Activated B cell treated with CpG ODN at 0.5 μM for 24 hours (primary cell): ENCODE measurements around the gene TMEM138. TPM values are rescaled to one million over a fixed set of nuclear protein-coding genes. Genes with fewer than 3 reads are reported as not detected.

ENCODE experiments used
- ATAC-seq: fragments of 200-7000 bp; cut with Tn5 transposase; one replicate; pipeline ENCODE4 v1.10.0; 2021; ENCODE audit warnings: low read depth, mild to moderate bottlenecking, moderate library complexity
- CTCF ChIA-PET: fragments of 350-600 bp; sonication (Branson Sonifier 250); formaldehyde crosslinking; loops from one replicate; lab custom pipeline; 2021; ENCODE audit warnings: antibody characterized with exemption; lab: Charles Lee
- POLR2A ChIA-PET: fragments of 350-600 bp; sonication (Branson Sonifier 250); formaldehyde crosslinking; loops from one replicate; lab custom pipeline; 2021; ENCODE audit warnings: antibody characterized with exemption; lab: Charles Lee
- DNase-seq: peaks from one replicate; pipeline ENCODE4 v3.0.0; 2022
- H3K27ac Mint-ChIP-seq: one replicate; pipeline ENCODE4 v1.8.0; 2020; ENCODE audit warnings: mixed read lengths
- H3K27me3 Mint-ChIP-seq: one replicate; pipeline ENCODE4 v1.8.0; 2021; ENCODE audit warnings: mixed read lengths
- H3K36me3 Mint-ChIP-seq: one replicate; pipeline ENCODE4 v1.8.0; 2021; ENCODE audit warnings: low read depth, mixed read lengths
- H3K4me1 Mint-ChIP-seq: one replicate; pipeline ENCODE4 v1.8.0; 2021; ENCODE audit warnings: mixed read lengths
- H3K4me3 Mint-ChIP-seq: one replicate; pipeline ENCODE4 v1.8.0; 2020; ENCODE audit warnings: mild to moderate bottlenecking, mixed read lengths
- H3K9me3 Mint-ChIP-seq: one replicate; pipeline ENCODE4 v1.8.0; 2020; ENCODE audit warnings: mixed read lengths
- intact Hi-C: fragments of 100-400 bp; cut with micrococcal nuclease; formaldehyde crosslinking; loops from one replicate; pipeline ENCODE4 v1.15.1; 2024
- total RNA-seq: library from RNA; stranded (reverse); gene quantifications from 2 replicates; pipeline ENCODE4 v1.2.3, GENCODE V29; 2022
- TF ChIP-seq, protein P1 (sequence below): fragments of 200-600 bp; IDR thresholded peaks from one replicate; pipeline ENCODE4 v1.8.0; 2022; ENCODE audit warnings: antibody characterized with exemption, mild to moderate bottlenecking

TMEM138 gene
- total RNA-seq, 1 donor from 2014 or later: 81.2 TPM

DNA sequence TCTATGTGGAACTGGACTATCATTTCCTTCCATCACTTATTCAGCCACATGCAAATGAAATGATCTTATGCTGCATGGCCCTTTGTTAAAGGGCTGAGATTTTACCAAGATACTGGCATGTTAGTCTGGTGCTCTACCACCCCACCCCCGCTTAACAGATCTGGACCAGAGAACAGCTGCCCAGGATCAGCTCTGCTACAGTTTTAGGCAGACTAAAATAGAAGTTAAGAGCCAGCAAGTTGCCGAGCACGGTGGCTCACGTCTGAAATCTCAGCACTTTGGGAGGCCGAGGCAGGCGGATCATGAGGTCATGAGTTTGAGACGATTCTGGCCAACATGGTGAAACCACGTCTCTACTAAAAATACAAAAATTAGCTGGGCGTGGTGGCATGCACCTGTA, 33.8 kb upstream of the TMEM138 start:
- peaks cover 72% of the 10 kb centered on the region for H3K36me3 Mint-ChIP-seq
- ATAC-seq (no peak), DNase-seq (no peak)
- no peak overlapping the region for H3K4me3 Mint-ChIP-seq
- intact Hi-C loops: no loop called here
- no peaks in the 10 kb centered on the region for H3K27me3 Mint-ChIP-seq
- H3K27ac Mint-ChIP-seq: no peak overlapping the region
- no peaks in the 10 kb centered on the region for H3K9me3 Mint-ChIP-seq
- H3K4me1 Mint-ChIP-seq: peaks cover 26% of the 10 kb centered on the region
- TF ChIP-seq, protein P1, sequence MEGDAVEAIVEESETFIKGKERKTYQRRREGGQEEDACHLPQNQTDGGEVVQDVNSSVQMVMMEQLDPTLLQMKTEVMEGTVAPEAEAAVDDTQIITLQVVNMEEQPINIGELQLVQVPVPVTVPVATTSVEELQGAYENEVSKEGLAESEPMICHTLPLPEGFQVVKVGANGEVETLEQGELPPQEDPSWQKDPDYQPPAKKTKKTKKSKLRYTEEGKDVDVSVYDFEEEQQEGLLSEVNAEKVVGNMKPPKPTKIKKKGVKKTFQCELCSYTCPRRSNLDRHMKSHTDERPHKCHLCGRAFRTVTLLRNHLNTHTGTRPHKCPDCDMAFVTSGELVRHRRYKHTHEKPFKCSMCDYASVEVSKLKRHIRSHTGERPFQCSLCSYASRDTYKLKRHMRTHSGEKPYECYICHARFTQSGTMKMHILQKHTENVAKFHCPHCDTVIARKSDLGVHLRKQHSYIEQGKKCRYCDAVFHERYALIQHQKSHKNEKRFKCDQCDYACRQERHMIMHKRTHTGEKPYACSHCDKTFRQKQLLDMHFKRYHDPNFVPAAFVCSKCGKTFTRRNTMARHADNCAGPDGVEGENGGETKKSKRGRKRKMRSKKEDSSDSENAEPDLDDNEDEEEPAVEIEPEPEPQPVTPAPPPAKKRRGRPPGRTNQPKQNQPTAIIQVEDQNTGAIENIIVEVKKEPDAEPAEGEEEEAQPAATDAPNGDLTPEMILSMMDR: no peak
- POLR2A ChIA-PET: no interaction called here
- CTCF ChIA-PET: interaction anchor here (1.1 to 1.5 kb wide), 3 partner anchors 8 to 57 kb away, joined by 3 to 6 read pairs (median 4); no protein-coding TSS in a partner anchor

DNA sequence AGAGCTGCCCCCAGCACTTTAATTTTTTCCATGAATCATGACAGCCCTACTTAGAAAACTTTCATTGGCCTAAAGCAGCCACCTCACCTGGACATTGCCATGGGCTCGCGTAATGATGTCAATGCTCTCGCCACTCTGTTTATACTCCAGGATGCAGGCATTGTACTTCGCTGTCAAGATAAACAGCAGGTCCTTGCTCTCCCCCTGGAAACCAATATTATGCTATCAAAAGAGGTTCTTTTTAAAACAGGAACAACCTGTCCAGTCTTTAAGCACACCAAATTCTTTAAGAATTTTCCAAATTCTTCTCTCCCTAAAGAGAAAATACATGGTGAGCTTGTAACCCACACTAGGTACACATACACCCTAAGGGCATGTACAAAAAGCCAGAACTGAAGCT, 32.3 kb upstream of the TMEM138 start:
- ATAC-seq (no peak), DNase-seq (no peak)
- intact Hi-C loops: no loop called here
- Mint-ChIP-seq H3K9me3 (no peaks in the 10 kb centered on the region), H3K36me3 (peaks cover 62% of the 10 kb centered on the region), H3K4me1 (peaks cover 35% of the 10 kb centered on the region), H3K4me3 (no peak overlapping the region), H3K27ac (no peak overlapping the region), H3K27me3 (no peaks in the 10 kb centered on the region)
- CTCF ChIA-PET: interaction anchor here (0.8 kb wide), 1 partner anchor 56 kb away, joined by 3 read pairs; no protein-coding TSS in a partner anchor
- TF ChIP-seq, protein P1: no peak
- POLR2A ChIA-PET: no interaction called here

DNA sequence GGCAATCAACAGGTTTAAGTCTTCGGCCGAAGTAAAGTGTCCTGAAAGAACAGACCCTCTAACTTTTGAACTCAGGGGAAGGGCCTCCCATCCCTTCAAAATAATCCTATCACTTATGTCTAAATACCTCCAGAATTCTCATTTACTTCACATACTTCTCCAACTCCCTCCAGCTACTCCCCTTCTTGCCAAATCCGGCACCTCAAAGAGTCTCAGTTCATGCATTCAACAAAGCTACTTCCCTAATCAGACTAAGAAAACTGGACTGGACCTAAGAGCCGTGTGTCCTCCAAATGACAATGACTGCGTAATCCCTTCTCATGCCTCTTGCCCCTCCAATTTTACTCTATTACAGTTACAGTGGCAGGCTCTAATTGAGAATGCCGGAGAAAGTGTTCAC, 30.5 kb upstream of the TMEM138 start:
- H3K27me3 Mint-ChIP-seq: no peaks in the 10 kb centered on the region
- H3K36me3 Mint-ChIP-seq: peaks cover 45% of the 10 kb centered on the region
- peak overlapping the region; percentile 92 for H3K4me3 Mint-ChIP-seq
- CTCF ChIA-PET: interaction anchor here (1.2 to 1.9 kb wide), 2 partner anchors 54 to 61 kb away, joined by 4 to 15 read pairs; partner anchors contain the start of gene TMEM216
- TF ChIP-seq, protein P1: no peak
- POLR2A ChIA-PET: interaction anchor here (1.0 to 1.5 kb wide), 5 partner anchors 24 to 98 kb away, joined by 3 to 7 read pairs (median 4); partner anchors contain the start of genes CPSF7, CYB561A3, SDHAF2 and TMEM138
- DNase-seq (no peak), ATAC-seq (no peak)
- peaks cover 44% of the 10 kb centered on the region for H3K4me1 Mint-ChIP-seq
- H3K27ac Mint-ChIP-seq: no peak overlapping the region
- intact Hi-C loops: no loop called here
- no peaks in the 10 kb centered on the region for H3K9me3 Mint-ChIP-seq

DNA sequence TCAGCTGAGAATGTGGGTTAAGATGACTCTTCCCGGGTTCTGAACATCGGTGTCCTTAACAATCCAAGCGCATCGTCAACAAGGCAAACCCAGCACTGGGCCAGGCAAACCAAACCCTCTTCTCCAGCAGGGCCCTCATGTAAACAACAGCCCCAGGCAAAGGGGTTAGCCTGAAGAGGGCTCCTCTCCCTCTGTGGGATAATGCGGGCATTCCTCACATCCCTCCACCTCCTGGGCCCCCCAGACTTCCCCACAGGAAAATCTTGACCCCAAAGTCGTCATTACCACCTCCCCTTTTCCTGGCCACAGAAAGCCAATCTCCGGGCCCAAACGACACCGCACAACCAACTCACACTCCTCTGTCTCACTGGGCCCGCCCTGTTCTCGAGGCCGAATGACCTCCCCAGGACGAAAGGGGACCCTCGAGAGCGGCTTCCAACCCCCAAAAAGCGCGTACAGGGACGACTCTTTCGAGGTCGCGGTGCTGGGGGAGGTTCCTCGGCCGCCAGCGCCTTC, 29.8 kb upstream of the TMEM138 start:
- no peaks in the 10 kb centered on the region for H3K27me3 Mint-ChIP-seq
- no peak for DNase-seq
- no peaks in the 10 kb centered on the region for H3K9me3 Mint-ChIP-seq
- intact Hi-C loops: no loop called here
- ChIA-PET POLR2A (interaction anchor here (1.0 to 1.5 kb wide), 5 partner anchors 24 to 97 kb away, joined by 3 to 7 read pairs (median 4); partner anchors contain the start of genes CPSF7, CYB561A3, SDHAF2 and TMEM138), CTCF (interaction anchor here (1.9 kb wide), 1 partner anchor 53 kb away, joined by 15 read pairs; no protein-coding TSS in a partner anchor)
- ATAC-seq: no peak
- H3K36me3 Mint-ChIP-seq: peaks cover 43% of the 10 kb centered on the region
- peaks cover 49% of the 10 kb centered on the region for H3K4me1 Mint-ChIP-seq
- peak overlapping the region; percentile 76 for H3K27ac Mint-ChIP-seq
- H3K4me3 Mint-ChIP-seq: peak overlapping the region; percentile 92
- TF ChIP-seq, protein P1: no peak
